ENCODE data around the gene DUOX1. TPM values are rescaled to one million over a fixed set of nuclear protein-coding genes. Genes with fewer than 3 reads are reported as not detected.

DUOX1 gene
- total and polyA plus RNA-seq, 8 donors: 2.9 to 114 (median 62.6) TPM; not detected in 1

DNA sequence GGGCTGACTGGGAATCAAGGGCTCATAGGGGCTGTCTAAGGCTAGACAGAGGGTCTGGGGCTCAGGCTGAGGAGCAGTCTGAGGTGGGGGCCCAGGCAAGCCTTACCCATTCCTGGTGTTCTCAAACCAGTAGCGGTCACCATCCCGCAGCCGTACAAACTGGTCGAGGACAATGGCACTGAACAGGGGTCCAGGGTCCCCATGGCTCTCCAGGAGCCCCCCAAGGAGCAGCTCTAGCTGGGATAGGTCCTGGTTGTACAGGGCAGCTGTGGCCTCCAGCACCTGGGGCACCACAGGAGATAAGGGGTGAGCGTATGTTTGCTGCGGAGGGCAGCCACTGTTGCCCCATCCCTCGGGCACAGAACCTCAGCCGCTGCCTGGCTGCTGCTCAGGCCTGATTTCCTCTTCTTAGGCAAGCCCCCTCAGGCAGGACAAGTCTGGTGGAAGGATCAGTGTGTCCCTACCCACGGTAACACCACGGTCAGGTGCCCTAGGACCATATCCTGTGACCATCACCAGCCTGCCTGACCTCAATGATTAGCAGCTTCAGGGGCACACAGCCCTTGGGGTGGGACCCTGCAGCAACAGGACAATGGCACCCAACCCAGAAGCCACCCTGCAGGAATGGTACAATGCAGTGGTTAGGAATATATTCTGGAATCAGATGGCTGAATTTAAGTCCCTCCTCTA lies 21.7 kb upstream of the DUOX1 start:
- no peaks in the 10 kb centered on the region for H3K9me3 ChIP-seq
- H3K4me3 ChIP-seq: peak overlapping the region in 1 of 4 donors; percentile 9
- whole genome bisulfite sequencing, 5 donors: 81 to 94% (median 90%) methylated on average over 9 to 10 of the region's 10 CpGs
- peak in 1 of 2 donors; percentile 25 for DNase-seq
- H3K36me3 ChIP-seq: peaks cover 0 to 11% (median 2%) of the 10 kb centered on the region in 4 donors
- H3K27ac ChIP-seq: no peak overlapping the region
- peaks cover 12 to 24% (median 18%) of the 10 kb centered on the region in 4 donors for H3K4me1 ChIP-seq
- TF ChIP-seq POLR2AphosphoS5 (IDR thresholded peaks at IDR 0.05) (no peak), EP300 (IDR thresholded peaks at IDR 0.05) (no peak), POLR2A (IDR thresholded peaks at IDR 0.05) (no peak)
- H3K27me3 ChIP-seq: peaks cover 19 to 62% (median 25%) of the 10 kb centered on the region in 3 donors
- intact Hi-C loops (cut with DNase I; ENCODE audit: low total_unique reads): no loop called here

GRCh38 chr15:45110256-45110820 lies 19.5 kb upstream of the DUOX1 start:
- 42 to 63% (median 55%) methylated on average over 10 to 11 of the region's 11 CpGs for WGBS, 5 donors
- Histone ChIP-seq H3K4me3 (peak overlapping the region in 2 of 4 donors; percentile 7 to 35), H3K36me3 (peaks cover 0 to 11% (median 2%) of the 10 kb centered on the region in 4 donors), H3K4me1 (peaks cover 22 to 42% (median 35%) of the 10 kb centered on the region in 4 donors), H3K27me3 (peaks cover 20 to 85% (median 48%) of the 10 kb centered on the region in 3 donors), H3K27ac (no peak overlapping the region), H3K9me3 (no peaks in the 10 kb centered on the region)
- no peak for TF ChIP-seq CTCF (IDR thresholded peaks at IDR 0.05)
- TF ChIP-seq EP300 (IDR thresholded peaks at IDR 0.05): no peak
- TF ChIP-seq POLR2A (IDR thresholded peaks at IDR 0.05): no peak
- no peak for TF ChIP-seq POLR2AphosphoS5 (IDR thresholded peaks at IDR 0.05)
- DNase-seq: no peak
- intact Hi-C loops (cut with DNase I; ENCODE audit: low total_unique reads): no loop called here

DNA sequence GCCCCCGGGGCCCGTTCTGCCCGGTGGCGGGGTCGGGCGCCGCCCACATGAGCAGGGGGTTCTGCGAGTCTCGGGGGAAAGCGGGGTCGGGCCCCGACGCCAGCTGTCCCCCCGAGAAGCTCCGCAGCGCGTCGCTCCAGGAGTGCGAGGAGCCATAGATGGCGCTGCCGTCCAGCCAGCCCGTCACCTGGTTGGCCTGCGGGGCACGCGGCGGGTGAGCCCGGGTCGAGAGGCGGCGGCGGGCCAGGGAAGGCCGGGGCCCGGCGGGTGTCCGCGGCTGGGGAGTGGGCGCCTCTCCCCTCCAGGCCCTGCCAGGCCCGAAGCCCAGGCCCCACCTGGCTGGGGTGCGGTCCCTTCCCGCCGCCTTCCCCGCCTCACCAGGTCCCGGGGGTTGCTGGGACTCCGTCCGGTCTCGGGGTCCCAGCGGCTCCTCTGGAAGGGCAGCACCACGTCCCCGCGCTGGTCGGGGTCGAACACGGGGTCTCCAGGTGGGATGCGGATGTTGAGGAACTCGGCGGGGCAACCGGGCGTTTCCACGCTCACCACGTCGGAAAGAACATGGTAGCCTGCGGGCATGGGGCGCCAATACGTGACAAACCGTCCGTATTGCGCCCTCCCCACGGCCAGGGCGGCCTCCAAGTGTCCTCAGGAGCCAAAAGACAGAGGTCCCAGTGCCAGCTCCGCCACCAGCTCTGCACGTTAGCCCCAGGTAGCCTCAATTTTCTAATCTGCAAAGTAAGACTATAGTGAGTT lies 18.2 kb upstream of the DUOX1 start:
- Histone ChIP-seq H3K4me1 (peaks cover 24 to 44% (median 40%) of the 10 kb centered on the region in 4 donors), H3K4me3 (peak overlapping the region in 3 of 4 donors; percentile 28 to 52 (median 44)), H3K36me3 (peaks cover 0 to 8% (median 1%) of the 10 kb centered on the region in 4 donors), H3K9me3 (no peaks in the 10 kb centered on the region), H3K27me3 (peaks cover 29 to 96% (median 60%) of the 10 kb centered on the region in 3 donors), H3K27ac (no peak overlapping the region)
- no peak for TF ChIP-seq POLR2AphosphoS5 (IDR thresholded peaks at IDR 0.05)
- TF ChIP-seq POLR2A (IDR thresholded peaks at IDR 0.05): no peak
- TF ChIP-seq EP300 (IDR thresholded peaks at IDR 0.05): no peak
- no peak for TF ChIP-seq CTCF (IDR thresholded peaks at IDR 0.05)
- intact Hi-C loops (cut with DNase I; ENCODE audit: low total_unique reads): no loop called here
- no peak for DNase-seq
- WGBS, 5 donors: 5 to 16% (median 12%) methylated on average over 22 to 66 of the region's 71 CpGs

GRCh38 chr15:45112143-45112590 lies 17.6 kb upstream of the DUOX1 start:
- intact Hi-C loops (cut with DNase I; ENCODE audit: low total_unique reads): no loop called here
- WGBS, 5 donors: 2 to 10% (median 9%) methylated on average over 12 to 13 of the region's 13 CpGs
- Histone ChIP-seq H3K36me3 (peaks cover 0 to 3% (median 0%) of the 10 kb centered on the region in 4 donors), H3K27ac (peak overlapping the region in 2 of 5 donors; percentile 18 to 56), H3K9me3 (no peaks in the 10 kb centered on the region), H3K4me1 (peaks cover 30 to 50% (median 46%) of the 10 kb centered on the region in 4 donors), H3K4me3 (peak overlapping the region; percentile 19 to 52 (median 36)), H3K27me3 (peaks cover 35 to 96% (median 66%) of the 10 kb centered on the region in 3 donors)
- no peak for DNase-seq
- TF ChIP-seq POLR2AphosphoS5 (IDR thresholded peaks at IDR 0.05) (no peak), CTCF (IDR thresholded peaks at IDR 0.05) (no peak), POLR2A (IDR thresholded peaks at IDR 0.05) (no peak), EP300 (IDR thresholded peaks at IDR 0.05) (no peak)
